Breast epithelium (tissue), 3 donors: ENCODE results near the gene IGF2.

ENCODE experiments used
- POLR2A ChIP-seq: fragments of 450-650 bp; IDR thresholded peaks from one replicate; pipeline ENCODE4 v1.6.1; 2016; ENCODE audit warnings: antibody characterized with exemption, mild to moderate bottlenecking, moderate library complexity
- POLR2AphosphoS5 ChIP-seq, 3 donors: sonication (generic); formaldehyde crosslinking; IDR thresholded peaks; one replicate each; pipeline ENCODE4 v1.6.1; 2017; ENCODE audit warnings: antibody characterized with exemption in 3 of 3

GRCh38 chr11:2100361-2101170, 38.6 kb downstream of the IGF2 start:
- TF ChIP-seq POLR2A (no peak), POLR2AphosphoS5 (IDR thresholded peaks at IDR 0.05) (no peak)
